H1 (cell line): ENCODE measurements around the gene CCDC107. TPM values are rescaled to one million over a fixed set of nuclear protein-coding genes. Genes with fewer than 3 reads are reported as not detected.

ENCODE experiments used
- CTCF ChIA-PET: fragments of 300-600 bp; sonication (Branson Sonifier 250); formaldehyde crosslinking; loops from one replicate; lab custom pipeline; 2021; ENCODE audit not compliant: partially characterized antibody; lab: Charles Lee
- POLR2A ChIA-PET: fragments of 300-600 bp; sonication (Branson Sonifier 250); formaldehyde crosslinking; loops from one replicate; lab custom pipeline; 2021; ENCODE audit warnings: inconsistent platforms; ENCODE audit not compliant: partially characterized antibody; lab: Charles Lee
- DNase-seq, 2 experiments: peaks; one replicate each; pipeline versions ENCODE4 v3.0.0 to v3.0.0-alpha.2; 2010 to 2022; ENCODE audit warnings: low spot score in 2 of 2, low read depth in 1 of 2, mixed read lengths in 1 of 2
- FAIRE-seq: peaks from 2 replicates; lab custom pipeline; 2011; peaks lifted over from hg19 to GRCh38; lab: Jason Lieb, UNC
- H2AFZ ChIP-seq: 2 replicates; pipeline ENCODE4 v1.8.1; 2012; ENCODE audit warnings: low read length, inconsistent platforms
- H2AK5ac ChIP-seq: 2 replicates; pipeline ENCODE4 v1.6.1; 2013; ENCODE audit warnings: low read depth, low read length
- H2BK120ac ChIP-seq: replicated peaks from 2 replicates; pipeline ENCODE3; 2013; ENCODE audit warnings: low read depth, low read length, inconsistent platforms
- H2BK12ac ChIP-seq: 2 replicates; pipeline ENCODE4 v1.6.1; 2013; ENCODE audit warnings: low read depth, low read length
- H2BK15ac ChIP-seq: 2 replicates; pipeline ENCODE4 v1.6.1; 2013; ENCODE audit warnings: low read length
- H2BK20ac ChIP-seq: 2 replicates; pipeline ENCODE4 v1.6.1; 2013; ENCODE audit warnings: low read length
- H2BK5ac ChIP-seq: 2 replicates; pipeline ENCODE4 v1.6.1; 2013; ENCODE audit warnings: low read depth, low read length
- H3K14ac ChIP-seq: 2 replicates; pipeline ENCODE4 v1.6.1; 2013; ENCODE audit warnings: inconsistent platforms; ENCODE audit not compliant: insufficient read length
- H3K18ac ChIP-seq: 2 replicates; pipeline ENCODE4 v1.6.1; 2013; ENCODE audit warnings: low read length; ENCODE audit errors: extremely low read depth
- H3K23ac ChIP-seq: 2 replicates; pipeline ENCODE4 v1.6.1; 2013; ENCODE audit warnings: inconsistent platforms; ENCODE audit not compliant: insufficient read length
- H3K23me2 ChIP-seq: 2 replicates; pipeline ENCODE4 v1.6.1; 2013; ENCODE audit warnings: low read depth, low read length
- H3K27ac ChIP-seq: 2 replicates; pipeline ENCODE4 v1.6.1; 2011; ENCODE audit warnings: low read depth, low read length, inconsistent platforms
- H3K27me3 ChIP-seq, 4 experiments: replicated peaks in 1 of 4; 1 replicate in 1 of 4; 2 replicates in 3 of 4; pipeline versions ENCODE4 v1.6.1 to v1.8.1; 2011 to 2013; ENCODE audit warnings: low read length in 3 of 4, mild to moderate bottlenecking in 3 of 4, inconsistent platforms in 2 of 4, mixed read lengths in 2 of 4, moderate library complexity in 1 of 4; ENCODE audit not compliant: control insufficient read depth in 3 of 4, insufficient read depth in 3 of 4; ENCODE audit errors: extremely low read depth in 1 of 4
- H3K36me3 ChIP-seq, 4 experiments: 2 replicates each; pipeline versions ENCODE4 v1.6.1 to v1.8.1; 2011 to 2013; ENCODE audit warnings: mild to moderate bottlenecking in 4 of 4, low read length in 3 of 4, moderate library complexity in 2 of 4, control low read depth in 1 of 4, inconsistent platforms in 1 of 4; ENCODE audit not compliant: insufficient read depth in 4 of 4, control insufficient read depth in 2 of 4
- H3K4ac ChIP-seq: replicated peaks from 2 replicates; pipeline ENCODE3; 2013; ENCODE audit warnings: low read length, low read depth, mixed read lengths, inconsistent platforms; ENCODE audit not compliant: insufficient read length
- H3K4me1 ChIP-seq, 4 experiments: replicated peaks in 1 of 4; 1 replicate in 1 of 4; 2 replicates in 3 of 4; pipeline versions ENCODE4 v1.6.1 to v1.8.1; 2011 to 2013; ENCODE audit warnings: low read length in 3 of 4, inconsistent platforms in 2 of 4, mixed read lengths in 1 of 4; ENCODE audit not compliant: insufficient read depth in 4 of 4, control insufficient read depth in 3 of 4
- H3K4me2 ChIP-seq, 2 experiments: 2 replicates each; pipeline versions ENCODE4 v1.6.1 to v1.8.1; 2011 to 2013; ENCODE audit warnings: low read depth in 2 of 2, low read length in 2 of 2, control low read depth in 1 of 2, inconsistent platforms in 1 of 2, mild to moderate bottlenecking in 1 of 2; ENCODE audit not compliant: insufficient read depth in 1 of 2
- H3K4me3 ChIP-seq, 4 experiments: fragments of 200-600, 300-600 bp in 1 of 4; sonication (generic), shearing (Covaris generic), sonication (Bioruptor Twin) in 1 of 4; 2 replicates each; pipeline versions ENCODE4 v1.5.1 to v1.8.1; 2011 to 2016; ENCODE audit warnings: low read length in 4 of 4, low read depth in 3 of 4, control low read depth in 2 of 4, inconsistent platforms in 2 of 4, mild to moderate bottlenecking in 2 of 4, mixed read lengths in 1 of 4, moderate library complexity in 1 of 4; ENCODE audit not compliant: insufficient read depth in 2 of 4; ENCODE audit errors: extremely low read depth in 1 of 4
- H3K56ac ChIP-seq: replicated peaks from 2 replicates; pipeline ENCODE3; 2013; ENCODE audit warnings: low read depth, mild to moderate bottlenecking, mixed read lengths, low read length, inconsistent platforms; ENCODE audit not compliant: insufficient read length
- H3K79me1 ChIP-seq: 2 replicates; pipeline ENCODE4 v1.6.1; 2013; ENCODE audit warnings: low read depth, low read length, control low read depth
- H3K79me2 ChIP-seq, 2 experiments: 2 replicates each; pipeline versions ENCODE4 v1.6.1 to v1.8.1; 2012 to 2013; ENCODE audit warnings: low read length in 2 of 2, mild to moderate bottlenecking in 2 of 2, inconsistent platforms in 1 of 2; ENCODE audit not compliant: insufficient read depth in 2 of 2, control insufficient read depth in 1 of 2
- H3K9ac ChIP-seq, 4 experiments: replicated peaks in 1 of 4; 1 replicate in 1 of 4; 2 replicates in 3 of 4; pipeline versions ENCODE4 v1.6.1 to v1.8.1; 2011 to 2013; ENCODE audit warnings: low read depth in 3 of 4, low read length in 3 of 4, control low read depth in 2 of 4, mild to moderate bottlenecking in 2 of 4, moderate library complexity in 2 of 4, inconsistent platforms in 1 of 4; ENCODE audit errors: extremely low read depth in 1 of 4
- H3K9me3 ChIP-seq, 2 experiments: 2 replicates each; pipeline versions ENCODE4 v1.6.1 to v1.8.1; 2012 to 2013; ENCODE audit warnings: mild to moderate bottlenecking in 2 of 2, moderate library complexity in 2 of 2, control low read depth in 1 of 2, inconsistent platforms in 1 of 2, low read depth in 1 of 2, low read length in 1 of 2, mixed read lengths in 1 of 2; ENCODE audit not compliant: insufficient read depth in 2 of 2
- H4K20me1 ChIP-seq, 2 experiments: replicated peaks in 1 of 2; 2 replicates each; pipeline versions ENCODE3 to v1.8.1; 2011 to 2013; ENCODE audit warnings: inconsistent platforms in 2 of 2, low read length in 2 of 2, mild to moderate bottlenecking in 1 of 2; ENCODE audit not compliant: insufficient read depth in 2 of 2, control insufficient read depth in 1 of 2
- H4K5ac ChIP-seq: 2 replicates; pipeline ENCODE4 v1.6.1; 2013; ENCODE audit warnings: low read length, low read depth, mixed read lengths, inconsistent platforms; ENCODE audit not compliant: insufficient read length
- H4K8ac ChIP-seq: 2 replicates; pipeline ENCODE4 v1.8.0; 2013; ENCODE audit warnings: mild to moderate bottlenecking, moderate library complexity, low read length, inconsistent platforms; ENCODE audit not compliant: insufficient read depth; ENCODE audit errors: extremely low read depth
- H4K91ac ChIP-seq: replicated peaks from 2 replicates; pipeline ENCODE3; 2013; ENCODE audit warnings: low read length, mixed read lengths, inconsistent platforms; ENCODE audit not compliant: insufficient read length
- ASH2L ChIP-seq: fragments of 200-600, 300-600 bp; sonication (generic); IDR thresholded peaks from one replicate; pipeline ENCODE4 v1.7.1; 2017; ENCODE audit warnings: low read length
- CEBPB ChIP-seq: IDR thresholded peaks from 2 replicates; pipeline ENCODE4 v1.6.1; 2012; ENCODE audit warnings: low read depth, low read length
- CHD1 ChIP-seq: IDR thresholded peaks from 2 replicates; pipeline ENCODE4 v1.6.1; 2012; ENCODE audit warnings: low read depth, low read length, improper control_type of control experiment
- CREB1 ChIP-seq: IDR thresholded peaks from 2 replicates; pipeline ENCODE4 v1.6.1; 2012; ENCODE audit warnings: inconsistent platforms
- CTBP2 ChIP-seq: IDR thresholded peaks from 2 replicates; pipeline ENCODE4 v1.7.0; 2011; ENCODE audit warnings: borderline replicate concordance, mild to moderate bottlenecking, moderate library complexity, mixed read lengths, low read length; ENCODE audit not compliant: insufficient read depth, insufficient read length
- KDM5A ChIP-seq: fragments of 200-600 bp; IDR thresholded peaks from 2 replicates; pipeline ENCODE4 v1.7.1; 2012; ENCODE audit warnings: mild to moderate bottlenecking, low read length, inconsistent platforms, mixed read lengths
- MAFK ChIP-seq: IDR thresholded peaks from 2 replicates; pipeline ENCODE4 v1.6.1; 2012; ENCODE audit warnings: low read depth, mild to moderate bottlenecking, improper control_type of control experiment, low read length
- PHF8 ChIP-seq: fragments of 200-600 bp; sonication (generic); conservative IDR thresholded peaks from 2 replicates; pipeline ENCODE4 v1.7.1; 2012; ENCODE audit warnings: low read depth, mild to moderate bottlenecking, inconsistent platforms, low read length, moderate library complexity
- RBBP5 ChIP-seq: IDR thresholded peaks from 2 replicates; pipeline ENCODE4 v1.7.1; 2012; ENCODE audit warnings: low read depth, mild to moderate bottlenecking, inconsistent platforms, low read length, moderate library complexity, borderline replicate concordance
- TAF7 ChIP-seq: optimal IDR thresholded peaks from 2 replicates; pipeline ENCODE3; 2011; ENCODE audit warnings: low read depth, mild to moderate bottlenecking, inconsistent platforms, low read length, moderate library complexity, borderline replicate concordance
- WGBS, 2 experiments: shearing (Covaris generic) in 1 of 2; methylation state at CpG; one replicate each; pipeline versions ENCODE4 v1.1.6 to v1.1.7; 2013 to 2015; ENCODE audit warnings: low lambda C conversion rate in 2 of 2, mixed read lengths in 2 of 2, inconsistent platforms in 1 of 2, low coverage in 1 of 2, missing lambda C conversion rate in 1 of 2; ENCODE audit not compliant: insufficient replicate concordance in 2 of 2, insufficient coverage in 1 of 2, insufficient read length in 1 of 2; ENCODE audit errors: extremely low coverage in 1 of 2, missing lambda C conversion rate in 1 of 2; 5-methylcytosine and 5-hydroxymethylcytosine counted together
- polyA plus RNA-seq, 7 experiments: library from polyadenylated mRNA; depleted of rRNA in 3 of 7; stranded (reverse) in 5 of 7; unstranded in 2 of 7; fragments of >200 nt in 5 of 7; fragments of 200-250 nt in 2 of 7; gene quantifications; 1 replicate in 5 of 7; 2 replicates in 1 of 7; 4 replicates in 1 of 7; pipeline versions ENCODE4 v1.2.1 to v1.2.3, GENCODE V29; 2011 to 2013; ENCODE audit warnings: missing spikeins in 2 of 7, mixed read lengths in 2 of 7
- total RNA-seq: library from RNA; stranded (reverse); fragmentation: NEBNext Ultra II Directional; extraction: Animal tissue kit (Norgen Biotek cat#: 25700); gene quantifications from 2 replicates; pipeline ENCODE4 v1.2.1, GENCODE V29; 2021

The CCDC107 gene
- total and polyA plus RNA-seq, 2 of the 8 experiments (the other 6 are each of a cell fraction or from before 2014, with no cell fraction given), result 8.2 to 9.0 TPM

GRCh38 chr9:35664531-35665470, 6.7 kb downstream of the CCDC107 start, which contains the start of gene ARHGEF39:
Gene ARHGEF39, minus strand, starts transcription at chr9:35665195. Its CDS starts 26 bp downstream, at chr9:35665169.
- peak within 1 kb of the TSS; percentile 91; the same call in 1 of the 2 replicates for H2BK5ac ChIP-seq
- peak within 1 kb of the TSS; percentile 14 for H4K91ac ChIP-seq
- H3K56ac ChIP-seq, result peak within 1 kb of the TSS; percentile 11
- WGBS, 2 experiments, result 7% methylated on average over 57 of the region's 58 CpGs; no CpG with 5 or more reads in 1 of the 2 experiments
- no peaks in the 10 kb centered on the region for H3K9me3 ChIP-seq
- H3K18ac ChIP-seq, result peak within 1 kb of the TSS; percentile 85
- H3K4me1 ChIP-seq, result peaks cover 0 to 5% (median 1%) of the 10 kb centered on the region in 4 experiments; a peak in 5 of 7 replicates
- no peak within 1 kb of the TSS for H2BK20ac ChIP-seq
- H4K20me1 ChIP-seq, result peaks cover 0 to 2% of the 10 kb centered on the region in 2 experiments
- peak within 1 kb of the TSS; percentile 87 for H4K5ac ChIP-seq
- H3K79me1 ChIP-seq, result peaks cover 2% of the 10 kb centered on the region; the same call in 1 of the 2 replicates
- no peaks in the 10 kb centered on the region; a peak in 1 of 4 replicates for H3K79me2 ChIP-seq
- H3K4ac ChIP-seq, result peak within 1 kb of the TSS; percentile 61
- H3K27ac ChIP-seq, result 0 out of 2 replicates have a peak within 1 kb of the TSS, but pooled peaks have one; percentile 56
- peaks cover 6 to 32% (median 13%) of the 10 kb centered on the region in 4 experiments for H3K36me3 ChIP-seq
- no peak within 1 kb of the TSS for H3K14ac ChIP-seq
- peak within 1 kb of the TSS; percentile 90; the same call in 1 of the 2 replicates for H2AFZ ChIP-seq
- H3K23ac ChIP-seq, result no peak within 1 kb of the TSS
- DNase-seq (peak; percentile 81 to 92), FAIRE-seq (no peak)
- peak within 1 kb of the TSS; percentile 46; the same call in 1 of the 2 replicates for H2BK12ac ChIP-seq
- CTCF ChIA-PET, result interaction anchor here (0.7 to 15.9 kb wide), 22 partner anchors 8 to 585 kb away, joined by 3 to 347 read pairs (median 5); partner anchors contain the start of genes CA9, CREB3, SIT1 and TLN1
- H2BK120ac ChIP-seq, result peak within 1 kb of the TSS; percentile 8
- H3K23me2 ChIP-seq, result peaks cover 4% of the 10 kb centered on the region; the same call in 1 of the 2 replicates
- H3K9ac ChIP-seq, result peak within 1 kb of the TSS; percentile 0 to 73 (median 64)
- POLR2A ChIA-PET, result interaction anchor here (0.8 to 6.6 kb wide), 16 partner anchors 10 to 149 kb away, joined by 3 to 65 read pairs (median 3); partner anchors contain the start of genes CA9, CREB3, GBA2 and RGP1
- H2BK15ac ChIP-seq, result no peak within 1 kb of the TSS
- H2AK5ac ChIP-seq, result no peak within 1 kb of the TSS
- H3K4me3 ChIP-seq, result peak within 1 kb of the TSS; percentile 50 to 84 (median 78)
- H3K27me3 ChIP-seq, result no peaks in the 10 kb centered on the region
- peak within 1 kb of the TSS; percentile 54; the same call in 1 of the 2 replicates for H4K8ac ChIP-seq
- H3K4me2 ChIP-seq, result peak within 1 kb of the TSS; percentile 74 to 87
- TF ChIP-seq RBBP5 (peak; percentile 61; the same call in 1 of the 2 replicates), TAF7 (peak; percentile 27), MAFK (no peak), ASH2L (peak; percentile 64), CHD1 (no peak), KDM5A (no peak), PHF8 (peak; percentile 71), CTBP2 (peak; percentile 43), CREB1 (no peak), CEBPB (no peak)
